T follicular helper cell (primary cell): ENCODE results near the gene MYO9B.

ENCODE experiments used
- DNase-seq: peaks from one replicate; pipeline ENCODE4 v3.0.0-alpha.2; 2020; ENCODE audit warnings: low read depth

The MYO9B gene

DNA sequence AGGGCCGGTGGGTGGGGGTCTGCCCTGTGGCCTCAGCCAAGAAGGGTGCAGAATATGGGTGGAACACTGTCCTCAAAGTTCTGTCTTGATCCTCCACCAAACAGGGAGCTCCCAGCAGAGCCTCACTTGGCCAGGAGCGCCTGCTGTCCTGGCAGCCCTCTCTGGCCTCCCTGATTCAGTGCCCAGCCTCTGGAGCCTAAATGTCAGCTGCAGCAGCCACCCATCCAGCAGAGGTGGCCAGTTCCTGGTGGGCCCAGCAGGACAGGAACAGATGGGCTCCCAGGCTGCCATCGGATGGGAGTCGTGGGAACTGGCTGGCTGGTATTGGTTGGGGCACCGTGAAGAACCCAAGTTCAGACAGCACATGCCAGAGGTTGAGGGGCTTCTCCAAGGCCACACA is 137.8 kb downstream of the MYO9B start:
- no peak for DNase-seq

DNA sequence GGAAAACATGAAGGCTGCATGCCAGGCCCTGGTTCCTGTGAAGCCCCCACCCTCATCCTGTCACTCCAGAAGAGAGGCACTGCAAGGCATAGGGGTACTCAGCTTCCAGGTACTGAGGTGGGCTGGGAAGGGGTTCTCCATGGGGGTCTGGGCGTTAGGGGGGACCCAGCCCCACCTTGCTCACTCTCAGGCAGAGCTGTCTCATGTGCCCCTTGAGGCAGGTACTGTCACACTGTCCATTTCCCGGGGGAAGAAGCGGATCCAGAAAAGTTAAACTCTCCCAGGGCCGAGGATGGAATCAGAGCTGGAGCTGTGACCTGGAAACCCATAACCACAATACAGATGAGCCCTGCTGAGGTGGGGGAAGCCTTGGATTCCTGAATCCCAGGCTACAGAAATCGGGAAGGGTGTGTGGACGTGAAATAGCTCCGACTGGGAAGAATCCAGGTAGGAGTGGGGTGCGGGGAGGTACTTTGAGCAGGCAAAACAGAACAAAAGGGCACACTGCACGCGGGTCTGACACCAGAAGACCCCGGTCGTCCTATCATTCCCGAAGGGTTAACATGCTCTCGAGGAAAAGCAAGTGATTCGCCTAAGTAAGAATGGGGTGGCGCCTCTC is 139.0 kb downstream of the MYO9B start:
- DNase-seq: no peak

DNA sequence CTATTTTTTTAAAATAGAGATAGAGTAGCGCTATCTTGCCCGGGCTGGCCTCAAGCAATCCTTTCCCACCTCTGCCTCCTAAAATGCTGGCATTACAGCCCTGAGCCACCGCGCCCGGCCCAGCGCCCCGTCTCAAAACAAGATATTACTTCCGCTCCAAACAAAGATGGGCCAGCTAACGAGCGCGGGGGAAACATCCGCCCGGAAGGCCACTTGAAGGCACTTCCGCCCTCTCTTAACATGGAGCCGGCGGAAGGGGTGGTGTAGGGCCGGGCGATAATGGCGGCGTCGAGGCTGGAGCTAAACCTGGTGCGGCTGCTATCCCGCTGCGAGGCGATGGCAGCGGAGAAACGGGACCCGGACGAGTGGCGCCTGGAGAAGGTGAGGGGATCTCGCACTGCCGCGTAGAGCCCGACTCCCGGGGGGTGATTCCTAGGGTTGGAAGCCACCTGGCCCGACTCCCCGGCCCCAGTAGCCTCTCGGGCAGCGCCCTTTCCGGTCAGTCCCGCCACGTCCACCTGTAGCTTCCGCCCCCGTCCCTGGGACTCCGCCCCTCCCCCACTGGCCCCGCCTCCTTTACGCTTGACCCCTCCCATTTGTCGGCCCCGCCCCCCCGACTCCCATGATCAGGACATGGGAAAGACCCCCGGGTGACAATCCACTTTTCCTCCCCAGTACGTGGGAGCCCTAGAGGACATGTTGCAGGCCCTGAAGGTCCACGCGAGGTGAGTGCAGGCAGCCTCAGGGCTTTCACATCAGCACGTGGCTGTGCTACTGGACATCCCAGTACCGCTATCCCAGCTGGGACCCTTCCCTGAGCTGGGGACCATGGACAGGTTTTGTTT is 139.8 kb downstream of the MYO9B start, which contains the start of gene USE1:
TSS of gene USE1 (plus strand) at position 231 of the 845 bp plus-strand sequence. CDS start at position 280, 49 bp downstream.
- peak; percentile 83 for DNase-seq

DNA sequence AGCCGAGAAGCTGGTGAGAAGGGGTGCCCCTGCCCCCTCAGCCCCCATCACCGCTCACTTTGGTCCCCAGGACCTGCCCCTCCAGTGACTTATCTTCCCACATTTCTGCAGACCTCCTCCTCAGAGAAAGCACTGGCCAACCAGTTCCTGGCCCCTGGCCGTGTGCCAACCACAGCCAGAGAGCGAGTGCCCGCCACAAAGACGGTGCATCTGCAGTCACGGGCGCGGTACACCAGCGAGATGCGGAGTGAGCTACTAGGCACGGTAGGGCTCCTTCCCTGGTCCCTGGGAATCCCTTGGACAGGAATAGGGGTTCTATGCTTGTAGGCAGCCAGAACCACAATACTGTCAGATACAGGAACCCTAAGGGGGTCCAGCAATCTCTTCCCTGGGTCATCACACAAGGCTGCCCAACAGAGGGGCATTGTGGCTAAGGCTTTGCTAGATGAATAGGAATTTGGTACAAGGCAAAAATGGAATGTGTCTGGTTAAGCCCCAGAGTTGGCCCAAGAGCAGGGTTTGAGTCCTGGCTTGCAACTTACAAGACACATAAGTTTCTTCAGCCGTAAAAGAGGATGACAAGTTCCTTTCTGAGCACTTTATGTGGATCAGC is 140.6 kb downstream of the MYO9B start:
- no peak for DNase-seq

DNA sequence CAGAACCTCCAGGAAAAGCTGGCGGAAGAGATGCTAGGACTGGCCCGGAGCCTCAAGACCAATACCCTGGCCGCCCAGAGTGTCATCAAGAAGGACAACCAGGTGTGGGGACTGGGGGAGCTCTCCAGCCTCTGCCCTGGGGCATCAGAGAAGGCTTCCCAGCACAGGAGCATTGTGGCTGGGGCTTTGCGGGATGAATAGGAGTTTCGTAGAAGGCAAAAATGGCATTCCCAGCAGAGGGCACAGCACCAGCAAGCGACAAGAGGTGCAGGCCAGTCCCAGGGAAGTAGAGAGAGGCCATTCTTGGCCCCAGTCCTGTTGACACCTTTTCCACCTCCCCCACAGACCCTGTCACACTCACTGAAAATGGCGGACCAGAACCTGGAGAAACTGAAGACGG is 143.7 kb downstream of the MYO9B start:
- DNase-seq: no peak

DNA sequence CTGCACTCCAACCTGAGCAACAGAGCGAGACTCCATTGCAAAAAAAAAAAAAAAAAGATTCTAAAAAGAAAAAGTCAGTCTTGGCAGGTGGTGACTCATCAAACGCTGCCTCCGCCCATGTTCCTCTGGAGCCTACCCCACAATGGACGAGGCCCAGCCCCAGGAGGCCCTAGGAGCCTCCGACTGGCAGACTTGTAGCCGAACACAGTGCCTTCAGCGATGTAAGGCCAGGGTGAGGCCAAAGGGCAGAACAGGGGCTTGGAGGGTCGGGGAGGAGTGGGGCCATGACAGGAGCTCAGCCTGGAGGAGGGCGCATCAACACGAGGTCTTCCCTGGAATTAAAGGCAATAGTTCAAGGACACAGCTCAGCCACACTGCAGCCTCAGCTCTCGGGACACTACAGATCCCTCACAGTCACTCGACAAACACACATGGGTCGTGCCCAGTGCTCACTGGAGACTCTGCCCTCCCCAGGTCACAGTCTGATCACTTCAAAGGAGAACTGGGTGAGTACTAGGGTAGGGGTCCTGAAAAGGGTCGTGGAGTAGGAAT is 144.7 kb downstream of the MYO9B start:
- DNase-seq: no peak

DNA sequence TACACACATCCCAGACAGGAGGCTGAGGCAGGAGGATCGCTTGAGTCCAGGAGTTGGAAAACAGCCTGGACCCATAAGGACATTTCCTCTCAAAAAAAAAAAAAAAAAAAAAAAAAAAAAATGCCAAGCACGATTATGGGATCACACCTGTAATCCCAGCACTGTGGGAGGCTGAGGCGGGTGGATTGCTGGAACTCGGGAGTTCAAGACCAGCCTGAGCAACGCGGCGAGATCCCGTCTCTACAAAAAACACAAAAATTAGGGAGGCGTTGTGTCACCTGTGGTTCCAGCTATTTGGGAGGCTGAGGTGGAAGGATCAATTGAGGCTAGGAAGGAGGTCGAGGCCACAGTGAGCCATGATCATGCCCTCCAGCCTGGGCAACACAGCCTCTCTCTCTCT is 149.5 kb downstream of the MYO9B start:
- DNase-seq: no peak

DNA sequence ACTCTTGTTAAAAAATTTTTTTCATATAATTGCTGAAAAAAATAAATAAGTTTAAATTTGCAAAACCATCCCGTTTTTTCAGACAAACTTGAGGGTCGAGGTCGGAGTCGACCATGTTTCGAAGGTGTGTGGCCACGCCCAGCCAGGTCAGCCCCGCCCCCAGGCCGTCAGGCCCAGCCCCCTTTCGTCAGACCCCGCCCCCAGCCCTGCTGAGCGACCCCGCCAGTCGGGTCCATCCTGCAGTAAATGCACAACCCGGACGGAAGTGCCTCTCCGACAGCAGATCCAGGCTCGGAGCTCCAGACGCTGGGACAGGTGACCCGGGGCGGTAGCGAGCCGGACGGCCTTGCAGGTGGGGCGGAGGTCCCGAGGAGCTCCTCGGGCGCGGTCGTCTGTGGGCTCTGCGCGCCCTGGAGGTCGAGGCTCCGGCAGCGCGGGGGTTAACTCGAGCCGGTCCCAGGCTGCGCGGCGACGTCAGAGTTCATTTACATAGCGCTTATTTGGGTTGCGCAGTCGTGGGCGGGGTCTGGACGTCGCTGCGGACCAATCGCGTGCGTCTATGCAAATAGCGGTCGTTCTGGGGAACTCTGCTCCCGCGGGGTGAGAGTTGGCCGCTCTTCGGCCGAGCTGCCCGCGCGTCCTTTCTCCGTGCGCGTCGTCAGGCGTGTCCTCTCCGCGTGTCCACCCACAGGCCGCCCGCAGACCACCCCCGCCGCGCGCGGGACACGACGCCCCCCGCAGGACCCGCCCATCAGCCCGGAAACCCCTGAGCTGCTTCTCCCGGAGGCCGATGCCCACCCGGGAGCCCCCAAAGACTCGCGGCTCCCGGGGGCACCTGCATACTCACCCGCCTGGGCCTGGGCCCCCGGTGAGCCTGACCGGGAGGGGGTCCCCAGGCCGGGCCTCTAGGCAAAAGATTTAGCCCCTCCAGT is 150.7 kb downstream of the MYO9B start, which contains the start of gene OCEL1:
TSS of gene OCEL1 (plus strand) at position 225 of the 932 bp plus-strand sequence. CDS start at position 247, 22 bp downstream.
- DNase-seq: peak; percentile 96

DNA sequence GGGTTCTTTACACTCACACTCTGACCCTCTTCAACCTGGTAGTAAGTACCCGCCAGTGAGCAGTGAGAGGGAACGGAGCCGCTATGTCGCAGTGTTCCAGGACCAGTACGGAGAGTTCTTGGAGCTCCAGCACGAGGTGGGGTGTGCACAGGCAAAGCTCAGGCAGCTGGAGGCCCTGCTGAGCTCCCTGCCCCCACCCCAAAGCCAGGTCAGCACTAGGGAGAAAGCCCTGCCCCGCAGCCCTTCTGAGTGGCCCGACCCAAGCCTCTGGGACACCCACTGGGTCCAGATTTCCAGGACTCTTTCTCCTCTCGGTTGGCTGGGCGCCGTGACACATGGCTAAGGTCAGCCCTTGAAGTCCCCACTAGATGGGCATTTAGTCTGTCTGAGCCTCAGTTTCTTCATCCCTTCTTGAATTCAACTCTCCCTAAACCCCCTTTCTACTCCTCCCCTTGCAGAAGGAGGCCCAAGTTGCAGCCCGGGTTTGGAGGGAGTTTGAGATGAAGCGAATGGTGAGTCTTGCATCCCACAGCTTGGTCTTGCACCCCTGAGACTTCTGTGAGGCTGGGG is 152.3 kb downstream of the MYO9B start:
- DNase-seq: no peak

DNA sequence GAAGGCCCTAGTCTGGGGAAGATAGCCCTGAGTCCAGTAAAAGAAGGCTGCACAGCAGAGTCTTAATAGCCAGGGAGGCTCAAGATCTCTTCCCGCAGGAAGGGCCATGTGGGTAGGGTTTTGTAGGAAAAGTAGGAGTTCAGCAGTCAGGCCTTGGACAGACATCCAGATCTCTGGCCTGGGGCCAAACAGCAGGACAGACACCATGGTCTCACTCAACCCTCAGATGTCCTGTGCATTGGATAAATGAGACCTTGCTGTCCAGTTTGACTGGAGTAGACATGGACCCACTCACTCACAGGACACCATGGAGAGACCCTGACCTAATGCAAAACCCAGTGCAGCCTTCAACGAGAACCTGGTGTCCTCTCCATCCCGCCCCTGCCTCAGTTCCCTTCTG is 154.3 kb downstream of the MYO9B start:
- DNase-seq: no peak

DNA sequence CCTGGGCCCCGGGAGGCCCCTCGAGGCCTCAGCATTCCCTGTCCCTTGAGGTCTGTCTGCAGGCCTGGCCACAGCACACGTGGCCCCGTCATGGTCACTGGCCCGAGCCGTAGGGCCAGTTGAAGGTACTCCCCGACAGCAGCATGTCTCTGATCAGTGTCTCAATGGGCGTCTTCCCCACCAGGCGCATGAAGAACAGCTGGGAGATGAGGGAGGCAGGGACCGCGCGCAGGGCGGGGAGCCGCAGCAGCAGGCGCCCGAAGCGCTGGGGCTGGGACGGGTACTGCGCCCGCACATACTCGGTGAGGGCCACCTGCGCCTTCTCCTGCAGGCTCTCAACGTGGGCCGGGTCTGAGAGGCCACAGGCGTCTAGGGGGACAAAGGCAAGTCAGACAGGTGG is 156.7 kb downstream of the MYO9B start:
- DNase-seq: no peak

DNA sequence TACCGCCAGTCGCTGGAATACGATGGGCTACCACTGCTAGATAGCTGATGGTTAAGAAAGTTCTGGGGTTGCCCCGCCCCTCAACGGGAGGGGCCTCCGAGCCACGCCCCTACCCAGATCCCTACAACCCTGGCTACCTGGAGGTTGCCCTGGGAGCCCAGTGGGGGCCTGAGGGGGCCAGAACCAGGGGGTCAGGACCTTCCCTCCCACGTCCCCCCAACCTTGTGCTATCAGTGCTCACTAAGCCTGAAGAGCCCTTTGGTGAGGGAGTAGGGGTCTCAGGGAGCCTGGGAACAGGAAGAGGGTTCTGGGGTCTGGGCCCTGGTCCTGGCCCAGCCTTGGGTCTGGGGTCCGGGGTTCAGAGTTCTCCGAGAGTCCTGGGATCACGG is 159.3 kb downstream of the MYO9B start:
- DNase-seq: peak; percentile 33

DNA sequence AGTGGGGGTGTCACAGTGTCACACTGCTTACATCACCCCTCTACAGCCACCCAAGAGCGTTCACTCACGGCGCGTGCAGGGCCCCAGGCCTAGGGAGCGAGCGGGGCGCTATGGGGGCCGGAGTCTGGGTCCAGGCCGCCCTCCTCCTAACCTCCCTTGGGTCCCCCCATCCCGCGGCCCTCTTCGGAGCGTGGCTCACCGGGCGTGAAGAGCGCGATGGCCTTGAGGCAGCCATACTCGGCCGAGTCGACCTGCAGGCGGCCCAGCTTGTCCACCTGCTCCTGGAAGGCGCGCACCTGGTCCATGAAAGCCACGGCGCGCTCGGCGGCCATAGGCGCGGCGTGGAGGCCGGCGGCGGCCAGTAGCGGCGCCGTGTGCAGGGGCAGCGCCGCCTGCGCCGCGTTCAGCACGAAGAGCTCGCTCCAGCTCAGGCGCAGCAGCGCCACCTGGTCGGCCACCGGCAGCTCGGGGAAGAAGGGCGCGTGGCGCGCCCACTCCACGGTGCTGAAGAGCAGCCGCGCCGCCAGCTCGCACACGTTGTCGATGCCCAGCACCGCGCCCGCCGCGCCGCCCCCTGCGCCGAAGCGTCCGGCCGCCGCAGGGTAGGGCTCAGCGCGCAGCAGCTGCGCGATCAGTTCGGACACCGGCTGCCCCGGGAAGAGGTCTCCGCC is 159.9 kb downstream of the MYO9B start:
- DNase-seq: peak; percentile 61

DNA sequence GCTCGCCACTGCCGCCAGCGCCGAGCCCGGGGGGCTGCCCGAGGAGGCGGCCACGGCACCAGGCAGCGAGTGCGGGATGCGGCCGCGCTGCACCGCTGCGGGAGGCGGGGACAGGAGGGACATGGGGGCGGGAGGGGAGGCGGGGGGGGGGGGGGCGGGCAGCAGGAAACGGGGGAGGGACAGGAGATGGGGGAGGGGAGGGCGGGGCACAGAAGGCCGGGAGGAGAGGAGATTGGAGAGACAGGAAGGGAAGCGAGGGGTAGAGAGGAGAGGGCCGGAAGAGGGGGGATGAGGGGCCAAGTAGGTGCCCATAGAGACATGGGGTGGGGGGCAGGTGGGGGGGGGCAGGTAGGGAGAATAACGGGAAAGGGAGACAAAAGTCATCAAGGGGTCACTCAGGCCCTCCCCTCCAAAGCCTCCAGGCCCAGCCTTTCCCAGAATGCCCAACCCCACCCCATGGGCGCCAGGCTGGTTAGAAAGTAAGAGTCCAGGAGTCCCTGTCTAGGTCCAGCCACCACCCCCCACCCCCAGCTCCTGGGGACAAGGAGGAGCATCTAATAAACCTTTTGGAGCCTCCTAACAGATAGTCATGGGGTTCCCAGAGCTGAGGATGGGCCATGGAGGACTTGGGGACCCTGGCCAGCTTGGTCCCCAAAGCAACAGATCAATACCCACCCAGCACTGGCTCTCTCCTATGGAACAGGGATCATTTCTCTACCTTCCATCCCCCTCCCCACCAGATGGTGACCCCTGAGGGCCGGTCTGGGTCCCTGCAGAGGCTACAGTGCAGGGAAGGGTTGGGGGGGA is 160.6 kb downstream of the MYO9B start:
- no peak for DNase-seq

DNA sequence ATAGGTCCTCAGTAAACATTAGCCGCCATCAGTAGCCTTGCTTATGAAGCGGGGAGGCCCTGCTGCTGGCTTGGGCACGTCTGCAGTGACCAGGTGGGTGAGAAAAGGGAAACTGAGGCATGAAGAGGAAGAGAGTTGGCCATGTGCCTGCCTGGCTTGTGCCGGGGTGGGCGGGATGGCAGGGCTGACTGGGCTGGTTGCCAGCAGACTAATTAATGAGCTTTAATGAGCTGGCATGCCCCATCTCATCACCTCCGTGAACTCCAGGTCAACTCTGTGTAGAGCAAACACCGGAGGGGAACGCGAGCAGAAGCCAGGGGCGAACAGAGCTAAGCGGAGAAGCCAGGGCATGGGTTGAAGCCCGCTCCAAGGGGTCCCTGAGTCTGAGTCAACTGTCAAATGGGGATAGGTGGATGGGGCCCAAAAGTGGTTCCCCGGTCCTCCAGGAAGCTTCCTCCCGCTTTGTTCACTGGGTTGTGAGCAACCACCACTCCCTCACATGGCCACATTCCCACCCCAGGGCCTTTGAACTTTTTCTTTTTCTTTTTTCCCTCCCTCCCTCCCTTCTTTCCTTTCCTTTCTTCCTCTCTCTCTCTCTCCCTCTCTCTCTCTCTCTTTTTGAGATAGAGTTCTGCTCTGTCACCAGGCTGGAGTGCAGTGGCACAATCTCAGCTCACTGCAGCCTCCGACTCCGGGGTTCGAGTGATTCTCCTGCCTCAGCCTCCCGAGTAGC is 161.4 kb downstream of the MYO9B start:
- no peak for DNase-seq

DNA sequence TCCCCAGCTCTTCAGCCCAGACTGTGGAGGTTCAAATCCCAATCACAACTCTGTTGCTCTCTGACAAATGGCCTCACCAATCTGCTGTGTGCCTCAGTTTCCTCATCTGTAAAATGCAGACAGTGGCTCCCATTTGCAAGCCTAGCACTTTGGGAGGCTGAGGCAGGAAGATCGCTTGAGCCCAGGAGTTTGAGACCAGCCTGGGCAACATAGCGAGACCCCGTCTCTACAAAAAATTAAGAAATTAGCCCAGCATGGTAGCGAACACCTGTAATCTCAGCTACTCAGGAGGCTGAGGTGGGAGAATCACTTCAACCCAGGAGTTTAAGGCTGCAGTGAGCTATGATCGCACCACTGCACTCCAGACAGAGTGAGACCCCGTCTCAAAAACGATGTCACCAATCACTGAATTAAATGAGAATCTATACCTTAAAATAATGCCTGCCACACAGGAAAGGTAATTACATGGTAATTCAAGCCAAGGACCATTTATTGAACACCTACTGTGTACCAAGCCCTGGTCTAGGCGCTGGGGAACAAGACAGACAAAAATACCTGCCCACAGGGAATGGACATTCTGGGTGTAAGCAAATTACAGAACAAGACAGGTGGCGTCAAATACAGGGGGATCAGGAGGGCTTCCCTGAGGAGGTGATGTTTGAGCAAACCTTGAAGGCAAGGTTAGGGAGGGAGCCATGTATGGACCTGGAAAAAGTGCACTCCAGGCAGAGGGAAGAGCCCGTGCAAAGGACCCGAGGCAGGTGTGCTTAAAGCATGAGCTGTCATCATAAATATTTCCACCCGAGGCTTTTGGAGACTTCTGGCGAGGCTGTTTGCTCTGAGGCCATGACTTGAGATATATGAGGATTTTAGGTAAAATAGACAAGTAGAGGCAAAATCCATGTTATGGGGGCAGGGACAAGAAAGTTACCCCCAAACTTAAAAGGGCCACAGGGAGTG is 162.4 kb downstream of the MYO9B start:
- DNase-seq: no peak

DNA sequence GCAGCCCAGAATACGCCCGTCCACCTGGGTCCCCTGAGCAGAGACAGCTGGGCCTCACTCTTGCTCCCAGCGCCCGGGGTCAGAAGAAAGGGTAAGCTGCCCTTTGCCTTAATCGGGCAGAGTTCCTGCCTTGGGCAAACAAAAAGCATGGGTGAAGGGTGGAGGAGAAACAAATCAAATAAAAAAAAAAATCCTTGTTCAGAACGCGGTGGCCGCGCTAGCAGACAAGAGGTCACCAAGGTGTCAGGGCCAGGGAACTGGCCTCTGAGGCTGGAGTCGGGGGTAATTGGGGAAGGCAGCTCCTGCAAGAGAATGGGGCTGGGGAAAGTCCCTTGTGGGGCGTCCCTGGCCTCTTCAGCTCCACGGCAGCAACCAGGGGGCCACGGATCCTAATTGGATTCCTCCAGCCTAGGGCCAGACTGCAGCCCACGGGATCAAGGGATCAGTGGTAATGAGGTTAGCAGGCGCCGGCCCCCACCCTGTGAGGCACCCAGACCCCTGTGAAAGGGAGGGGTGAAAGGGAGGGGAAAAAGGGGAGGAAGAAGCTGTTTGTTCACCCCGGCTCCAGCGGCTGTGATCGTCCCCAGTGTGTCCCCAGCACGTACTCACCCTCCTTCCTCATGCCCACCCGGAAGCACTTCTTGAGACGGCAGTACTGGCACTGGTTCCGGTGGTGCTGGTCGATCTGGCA is 164.6 kb downstream of the MYO9B start:
- DNase-seq: no peak
